ENCODE data around the gene MYO9A.

Gene MYO9A

GRCh38 chr15:72117486-72118016 lies 399 bp downstream of the MYO9A start:
- no peaks in the 10 kb centered on the region for H3K4me1 ChIP-seq (ENCODE audit: insufficient read depth, insufficient read length)
- peak overlapping the region; percentile 75 for H3K9ac ChIP-seq (ENCODE audit: insufficient read length, low read depth)
- peak overlapping the region; percentile 81 for H3K4me3 ChIP-seq (ENCODE audit: insufficient read length, low read depth)
- TF ChIP-seq ZNF274 (IDR thresholded peaks at IDR 0.05; ENCODE audit: low read depth, low read length) (no peak), YY1 (IDR thresholded peaks at IDR 0.05; ENCODE audit: insufficient read depth, insufficient read length) (no peak), SUZ12 (IDR thresholded peaks at IDR 0.05; ENCODE audit: extremely low read depth, insufficient read depth, insufficient read length) (no peak)
- DNase-seq (ENCODE audit: low read depth, low spot score), result peak; percentile 61
- no peaks in the 10 kb centered on the region for H3K9me3 ChIP-seq (ENCODE audit: insufficient read depth, low read length)
- H3K36me3 ChIP-seq (ENCODE audit: insufficient read depth, insufficient read length, low read length), result no peaks in the 10 kb centered on the region
- no peaks in the 10 kb centered on the region for H3K27me3 ChIP-seq (ENCODE audit: insufficient read depth, insufficient read length)

DNA sequence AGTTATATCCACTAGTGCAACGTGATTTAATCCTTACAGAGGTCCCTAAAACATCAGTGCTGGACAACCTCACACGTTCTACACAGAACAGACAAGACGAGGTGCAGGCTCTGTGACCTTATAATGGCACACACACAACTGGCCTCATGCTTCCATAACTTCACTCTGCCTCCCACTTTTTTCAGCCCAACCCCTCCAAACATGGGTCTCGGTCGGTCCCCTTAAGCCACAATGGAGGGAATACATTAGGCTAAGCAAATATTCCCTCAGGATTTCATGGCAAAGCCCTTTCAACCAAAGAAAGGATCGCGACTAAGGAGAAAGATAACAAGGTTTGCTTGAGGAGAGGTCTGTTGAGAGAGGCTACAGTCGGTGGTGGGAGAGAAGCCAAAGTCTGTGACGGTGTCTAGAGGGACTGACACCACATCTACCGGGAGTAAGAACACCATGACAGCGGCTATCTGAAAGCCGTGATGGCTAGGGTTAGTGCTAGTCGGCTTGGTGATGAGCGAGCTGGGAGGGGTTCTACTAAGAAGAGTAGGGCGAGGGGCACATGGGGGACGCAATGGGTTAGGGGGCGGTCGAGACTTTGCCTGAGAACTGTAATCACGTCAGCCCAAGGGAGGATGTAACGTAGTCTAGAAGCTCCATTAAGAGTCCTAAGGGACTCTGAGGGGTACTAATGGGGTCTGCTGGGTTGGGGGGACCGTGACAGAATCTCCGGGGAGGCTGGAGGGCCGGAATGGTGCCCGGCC lies 1.0 kb downstream of the MYO9A start:
- Histone ChIP-seq H3K4me1 (ENCODE audit: insufficient read depth, insufficient read length) (no peaks in the 10 kb centered on the region), H3K9ac (ENCODE audit: insufficient read length, low read depth) (peak overlapping the region; percentile 75), H3K9me3 (ENCODE audit: insufficient read depth, low read length) (no peaks in the 10 kb centered on the region), H3K27me3 (ENCODE audit: insufficient read depth, insufficient read length) (no peaks in the 10 kb centered on the region), H3K36me3 (ENCODE audit: insufficient read depth, insufficient read length, low read length) (no peaks in the 10 kb centered on the region), H3K4me3 (ENCODE audit: insufficient read length, low read depth) (peak overlapping the region; percentile 81)
- TF ChIP-seq SUZ12 (IDR thresholded peaks at IDR 0.05; ENCODE audit: extremely low read depth, insufficient read depth, insufficient read length), result no peak
- no peak for TF ChIP-seq ZNF274 (IDR thresholded peaks at IDR 0.05; ENCODE audit: low read depth, low read length)
- TF ChIP-seq YY1 (IDR thresholded peaks at IDR 0.05; ENCODE audit: insufficient read depth, insufficient read length), result no peak
- no peak for DNase-seq (ENCODE audit: low read depth, low spot score)

GRCh38 chr15:72113347-72114031 lies 4.5 kb downstream of the MYO9A start:
- H3K27me3 ChIP-seq (ENCODE audit: insufficient read depth, insufficient read length), result no peaks in the 10 kb centered on the region
- TF ChIP-seq YY1 (IDR thresholded peaks at IDR 0.05; ENCODE audit: insufficient read depth, insufficient read length), result no peak
- TF ChIP-seq SUZ12 (IDR thresholded peaks at IDR 0.05; ENCODE audit: extremely low read depth, insufficient read depth, insufficient read length), result no peak
- TF ChIP-seq ZNF274 (IDR thresholded peaks at IDR 0.05; ENCODE audit: low read depth, low read length), result no peak
- no peak overlapping the region for H3K4me3 ChIP-seq (ENCODE audit: insufficient read length, low read depth)
- no peaks in the 10 kb centered on the region for H3K9me3 ChIP-seq (ENCODE audit: insufficient read depth, low read length)
- no peak for DNase-seq (ENCODE audit: low read depth, low spot score)
- no peaks in the 10 kb centered on the region for H3K36me3 ChIP-seq (ENCODE audit: insufficient read depth, insufficient read length, low read length)
- no peak overlapping the region for H3K9ac ChIP-seq (ENCODE audit: insufficient read length, low read depth)
- H3K4me1 ChIP-seq (ENCODE audit: insufficient read depth, insufficient read length), result no peaks in the 10 kb centered on the region

- Histone ChIP-seq H3K9ac (ENCODE audit: insufficient read length, low read depth) (no peak overlapping the region), H3K27me3 (ENCODE audit: insufficient read depth, insufficient read length) (no peaks in the 10 kb centered on the region), H3K4me3 (ENCODE audit: insufficient read length, low read depth) (no peak overlapping the region), H3K9me3 (ENCODE audit: insufficient read depth, low read length) (no peaks in the 10 kb centered on the region), H3K36me3 (ENCODE audit: insufficient read depth, insufficient read length, low read length) (no peaks in the 10 kb centered on the region), H3K4me1 (ENCODE audit: insufficient read depth, insufficient read length) (no peaks in the 10 kb centered on the region)
- no peak for DNase-seq (ENCODE audit: low read depth, low spot score)
- TF ChIP-seq YY1 (IDR thresholded peaks at IDR 0.05; ENCODE audit: insufficient read depth, insufficient read length), result no peak
- TF ChIP-seq SUZ12 (IDR thresholded peaks at IDR 0.05; ENCODE audit: extremely low read depth, insufficient read depth, insufficient read length), result no peak
- TF ChIP-seq ZNF274 (IDR thresholded peaks at IDR 0.05; ENCODE audit: low read depth, low read length), result no peak
Measured at GRCh38 chr15:72112805-72113204, 5.1 kb downstream of the MYO9A start.

GRCh38 chr15:72112116-72112515 lies 5.8 kb downstream of the MYO9A start:
- H3K9me3 ChIP-seq (ENCODE audit: insufficient read depth, low read length), result no peaks in the 10 kb centered on the region
- no peaks in the 10 kb centered on the region for H3K27me3 ChIP-seq (ENCODE audit: insufficient read depth, insufficient read length)
- H3K4me3 ChIP-seq (ENCODE audit: insufficient read length, low read depth), result no peak overlapping the region
- H3K9ac ChIP-seq (ENCODE audit: insufficient read length, low read depth), result no peak overlapping the region
- no peaks in the 10 kb centered on the region for H3K4me1 ChIP-seq (ENCODE audit: insufficient read depth, insufficient read length)
- DNase-seq (ENCODE audit: low read depth, low spot score), result no peak
- no peak for TF ChIP-seq SUZ12 (IDR thresholded peaks at IDR 0.05; ENCODE audit: extremely low read depth, insufficient read depth, insufficient read length)
- TF ChIP-seq YY1 (IDR thresholded peaks at IDR 0.05; ENCODE audit: insufficient read depth, insufficient read length), result no peak
- TF ChIP-seq ZNF274 (IDR thresholded peaks at IDR 0.05; ENCODE audit: low read depth, low read length), result no peak
- no peaks in the 10 kb centered on the region for H3K36me3 ChIP-seq (ENCODE audit: insufficient read depth, insufficient read length, low read length)

GRCh38 chr15:72110355-72110754 lies 7.6 kb downstream of the MYO9A start:
- no peak for DNase-seq (ENCODE audit: low read depth, low spot score)
- no peak for TF ChIP-seq SUZ12 (IDR thresholded peaks at IDR 0.05; ENCODE audit: extremely low read depth, insufficient read depth, insufficient read length)
- no peak for TF ChIP-seq YY1 (IDR thresholded peaks at IDR 0.05; ENCODE audit: insufficient read depth, insufficient read length)

DNA sequence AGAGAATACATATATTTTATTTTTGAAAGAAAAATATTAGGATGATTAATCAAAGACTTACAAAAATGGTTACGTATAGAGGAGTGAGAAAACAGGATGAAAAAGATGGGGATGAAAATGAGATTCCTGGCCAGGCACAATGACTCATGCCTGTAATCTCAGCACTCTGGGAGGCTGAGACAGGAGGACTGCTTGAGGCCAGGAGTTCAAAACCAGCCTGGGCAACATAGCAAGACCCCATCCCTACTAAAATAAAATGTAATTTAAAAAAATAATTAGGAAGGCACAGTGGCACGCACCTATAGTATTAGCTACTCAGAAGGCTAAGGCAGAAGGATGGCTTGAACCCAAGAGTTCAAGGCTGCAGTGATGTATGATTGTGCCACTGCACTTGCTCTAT lies 11.9 kb downstream of the MYO9A start:
- no peak overlapping the region for H3K9ac ChIP-seq (ENCODE audit: insufficient read length, low read depth)
- no peaks in the 10 kb centered on the region for H3K36me3 ChIP-seq (ENCODE audit: insufficient read depth, insufficient read length, low read length)
- H3K4me3 ChIP-seq (ENCODE audit: insufficient read length, low read depth), result no peak overlapping the region
- H3K9me3 ChIP-seq (ENCODE audit: insufficient read depth, low read length), result no peaks in the 10 kb centered on the region
- TF ChIP-seq SUZ12 (IDR thresholded peaks at IDR 0.05; ENCODE audit: extremely low read depth, insufficient read depth, insufficient read length), result no peak
- TF ChIP-seq YY1 (IDR thresholded peaks at IDR 0.05; ENCODE audit: insufficient read depth, insufficient read length), result no peak
- TF ChIP-seq ZNF274 (IDR thresholded peaks at IDR 0.05; ENCODE audit: low read depth, low read length), result no peak
- H3K27me3 ChIP-seq (ENCODE audit: insufficient read depth, insufficient read length), result no peaks in the 10 kb centered on the region
- H3K4me1 ChIP-seq (ENCODE audit: insufficient read depth, insufficient read length), result peaks cover 4% of the 10 kb centered on the region
- DNase-seq (ENCODE audit: low read depth, low spot score), result no peak

More at GRCh38 chr15:72110355-72110754, 7.6 kb downstream of the MYO9A start:
- Histone ChIP-seq H3K36me3 (ENCODE audit: insufficient read depth, insufficient read length, low read length) (no peaks in the 10 kb centered on the region), H3K4me1 (ENCODE audit: insufficient read depth, insufficient read length) (no peaks in the 10 kb centered on the region), H3K4me3 (ENCODE audit: insufficient read length, low read depth) (no peak overlapping the region), H3K9ac (ENCODE audit: insufficient read length, low read depth) (no peak overlapping the region), H3K27me3 (ENCODE audit: insufficient read depth, insufficient read length) (no peaks in the 10 kb centered on the region), H3K9me3 (ENCODE audit: insufficient read depth, low read length) (no peaks in the 10 kb centered on the region)

Data from NT2/D1 (cell line).